ENCODE measurements around the gene NADSYN1.

GRCh38 chr11:71484248-71485062 is 31.5 kb downstream of the NADSYN1 start:
- TF ChIP-seq POLR2A (IDR thresholded peaks at IDR 0.05; ENCODE audit: insufficient read depth in 1 of 2, low read depth in 2 of 2, low read length in 2 of 2): no peak
- no peak for TF ChIP-seq MAFG (CRISPR knock-in tag; IDR thresholded peaks at IDR 0.05)
